A549 (cell line): ENCODE data around the gene PGGT1B. TPM values are rescaled to one million over a fixed set of nuclear protein-coding genes. Genes with fewer than 3 reads are reported as not detected.

ENCODE experiments used
- ATAC-seq, 2 experiments: fragments of 200-7000 bp in 1 of 2; fragments of >200 bp in 1 of 2; cut with Nextera tagmentation in 1 of 2; cut with Tn5 transposase in 1 of 2; 3 replicates each; pipeline versions ENCODE4 v1.8.0 to v1.9.1; 2018 to 2020; ENCODE audit warnings: mild to moderate bottlenecking in 1 of 2, moderate library complexity in 1 of 2
- CTCF ChIA-PET: fragments of 300-600 bp; sonication (Branson Sonifier 250); formaldehyde crosslinking; extraction: SDS; loops from one replicate; lab custom pipeline; 2021; ENCODE audit warnings: antibody characterized with exemption, inconsistent platforms; lab: Yijun Ruan, JAX
- POLR2A ChIA-PET: fragments of 350-600 bp; formaldehyde crosslinking; extraction: SDS; loops from one replicate; lab custom pipeline; 2021; ENCODE audit warnings: antibody characterized with exemption, inconsistent platforms; lab: Yijun Ruan, JAX
- DNase-seq, 2 experiments: peaks; one replicate each; pipeline versions ENCODE4 v3.0.0 to v3.0.0-alpha.2; 2011 to 2016; ENCODE audit warnings: low read depth in 1 of 2, low spot score in 1 of 2
- FAIRE-seq: peaks from 2 replicates; lab custom pipeline; 2011; peaks lifted over from hg19 to GRCh38; lab: Jason Lieb, UNC
- H3K27ac ChIP-seq, 2 experiments: fragments of >200 bp; sonication (Bioruptor Twin); formaldehyde crosslinking; 3 replicates each; pipeline ENCODE4 v1.5.1; 2016 to 2017
- H3K4me1 ChIP-seq: fragments of >200 bp; sonication (Bioruptor Twin); formaldehyde crosslinking; 3 replicates; pipeline ENCODE4 v1.6.1; 2016
- H3K4me2 ChIP-seq: fragments of >200 bp; sonication (Bioruptor Twin); formaldehyde crosslinking; 3 replicates; pipeline ENCODE4 v1.6.1; 2016
- H3K4me3 ChIP-seq: fragments of >200 bp; sonication (Bioruptor Twin); formaldehyde crosslinking; 3 replicates; pipeline ENCODE4 v1.5.1; 2016
- H3K9me3 ChIP-seq: fragments of >200 bp; sonication (Bioruptor Twin); formaldehyde crosslinking; 3 replicates; pipeline ENCODE4 v1.6.1; 2016
- ATOH8 ChIP-seq: fragments of 250-450 bp; sonication (Bioruptor Pico); IDR thresholded peaks from 2 replicates; pipeline ENCODE4 v1.5.0; 2020; ENCODE audit warnings: low read depth, mild to moderate bottlenecking, moderate library complexity
- BCL3 ChIP-seq: fragments of >200 bp; sonication (Bioruptor Twin); formaldehyde crosslinking; IDR thresholded peaks from 3 replicates; pipeline ENCODE4 v1.6.1; 2016
- E2F6 ChIP-seq: IDR thresholded peaks from 2 replicates; pipeline ENCODE4 v1.6.1; 2012; ENCODE audit warnings: low read depth, borderline replicate concordance
- EHF ChIP-seq: fragments of 250-450 bp; sonication (Bioruptor Pico); IDR thresholded peaks from 2 replicates; pipeline ENCODE4 v1.5.0; 2020; ENCODE audit warnings: mild to moderate bottlenecking
- EHMT2 ChIP-seq: fragments of 200-600 bp; sonication (generic); IDR thresholded peaks from 2 replicates; pipeline ENCODE4 v1.6.1; 2016; ENCODE audit warnings: antibody characterized with exemption, low read depth, mild to moderate bottlenecking, moderate library complexity
- ESRRA ChIP-seq: fragments of 150-350 bp; IDR thresholded peaks from 2 replicates; pipeline ENCODE4 v1.6.1; 2014; ENCODE audit warnings: mild to moderate bottlenecking, low read length, borderline replicate concordance
- FOXS1 ChIP-seq: fragments of 250-450 bp; sonication (Bioruptor Pico); IDR thresholded peaks from 2 replicates; pipeline ENCODE4 v1.5.0; 2020; ENCODE audit warnings: mild to moderate bottlenecking, moderate library complexity
- HDAC2 ChIP-seq: fragments of 200-600 bp; sonication (generic); IDR thresholded peaks from 2 replicates; pipeline ENCODE4 v1.6.1; 2016
- HMGXB4 ChIP-seq: fragments of 250-450 bp; sonication (Bioruptor Pico); IDR thresholded peaks from 2 replicates; pipeline ENCODE4 v1.5.0; 2021; ENCODE audit warnings: mild to moderate bottlenecking, moderate library complexity, borderline replicate concordance
- HOXA7 ChIP-seq: fragments of 250-450 bp; sonication (Bioruptor Pico); IDR thresholded peaks from 2 replicates; pipeline ENCODE4 v1.5.0; 2020; ENCODE audit warnings: mild to moderate bottlenecking, moderate library complexity
- HOXB13 ChIP-seq: fragments of 250-450 bp; sonication (Bioruptor Pico); IDR thresholded peaks from 2 replicates; pipeline ENCODE4 v1.5.0; 2020; ENCODE audit warnings: low read depth, mild to moderate bottlenecking, moderate library complexity
- HOXB5 ChIP-seq: fragments of 250-450 bp; sonication (Bioruptor Pico); IDR thresholded peaks from 2 replicates; pipeline ENCODE4 v1.5.0; 2020; ENCODE audit warnings: mild to moderate bottlenecking, moderate library complexity
- JUN ChIP-seq, 2 experiments: fragments of >200 bp; sonication (Bioruptor Twin); formaldehyde crosslinking; IDR thresholded peaks; 2 replicates in 1 of 2; 3 replicates in 1 of 2; pipeline ENCODE4 v1.6.1; 2016 to 2017
- KDM1A ChIP-seq: fragments of 200-600 bp; sonication (generic); IDR thresholded peaks from 2 replicates; pipeline ENCODE4 v1.6.1; 2016; ENCODE audit warnings: low read depth, mild to moderate bottlenecking
- KDM5A ChIP-seq: fragments of 200-600 bp; sonication (generic); IDR thresholded peaks from 2 replicates; pipeline ENCODE4 v1.6.1; 2016; ENCODE audit warnings: antibody characterized with exemption, mild to moderate bottlenecking
- MAFK ChIP-seq: fragments of 450-650 bp; IDR thresholded peaks from 2 replicates; pipeline ENCODE4 v1.6.1; 2014; ENCODE audit not compliant: partially characterized antibody
- MAX ChIP-seq: IDR thresholded peaks from 2 replicates; pipeline ENCODE4 v1.6.1; 2012
- MAZ ChIP-seq: fragments of 150-350 bp; IDR thresholded peaks from 2 replicates; pipeline ENCODE4 v1.6.1; 2014; ENCODE audit warnings: antibody characterized with exemption, low read depth, low read length, borderline replicate concordance
- MYC ChIP-seq: IDR thresholded peaks from 2 replicates; pipeline ENCODE4 v1.6.1; 2012; ENCODE audit warnings: mild to moderate bottlenecking, inconsistent platforms, low read length, improper control_type of control experiment, borderline replicate concordance
- PHF8 ChIP-seq: fragments of 200-600 bp; sonication (generic); IDR thresholded peaks from 2 replicates; pipeline ENCODE4 v1.6.1; 2016; ENCODE audit warnings: low read depth, mild to moderate bottlenecking, antibody characterized with exemption, moderate library complexity, borderline replicate concordance
- POLR2A ChIP-seq: IDR thresholded peaks from 2 replicates; pipeline ENCODE4 v1.6.1; 2012; ENCODE audit warnings: mild to moderate bottlenecking, low read length
- RCOR1 ChIP-seq: fragments of 150-350 bp; IDR thresholded peaks from 2 replicates; pipeline ENCODE4 v1.6.1; 2014; ENCODE audit warnings: antibody characterized with exemption, low read length, low read depth
- REST ChIP-seq: fragments of 200-600 bp; sonication (generic); IDR thresholded peaks from 2 replicates; pipeline ENCODE4 v1.6.1; 2016; ENCODE audit warnings: antibody characterized with exemption, mild to moderate bottlenecking, moderate library complexity
- TFCP2L1 ChIP-seq: fragments of 250-450 bp; sonication (Bioruptor Pico); IDR thresholded peaks from 2 replicates; pipeline ENCODE4 v1.5.0; 2021; ENCODE audit warnings: mild to moderate bottlenecking
- TP53 ChIP-seq: fragments of 250-450 bp; sonication (Bioruptor Pico); IDR thresholded peaks from 2 replicates; pipeline ENCODE4 v1.5.0; 2021; ENCODE audit warnings: mild to moderate bottlenecking, moderate library complexity
- ZC3H11A ChIP-seq: fragments of 450-650 bp; IDR thresholded peaks from 2 replicates; pipeline ENCODE4 v1.6.1; 2014; ENCODE audit warnings: antibody characterized with exemption, mild to moderate bottlenecking
- ZNF302 ChIP-seq: fragments of 250-450 bp; sonication (Bioruptor Pico); IDR thresholded peaks from 2 replicates; pipeline ENCODE4 v1.9.0; 2021; ENCODE audit warnings: inconsistent platforms, mild to moderate bottlenecking, moderate library complexity
- WGBS: methylation state at CpG from one replicate; pipeline ENCODE4 v1.1.6; 2017; ENCODE audit errors: missing lambda C conversion rate; 5-methylcytosine and 5-hydroxymethylcytosine counted together
- polyA minus RNA-seq: library from RNA; depleted of rRNA, polyadenylated mRNA; stranded (reverse); fragments of >200 nt; gene quantifications from 2 replicates; pipeline ENCODE4 v1.2.3, GENCODE V29; 2011; rRNA and poly(A)+ RNA removed
- polyA plus RNA-seq, 4 experiments: library from polyadenylated mRNA; depleted of rRNA in 3 of 4; stranded (reverse); fragments of >200 nt; fragmentation: RNase III in 1 of 4; extraction: RNeasy Plus Mini Kit Qiagen cat#74134 plus additional on column Dnase treatment in 1 of 4; gene quantifications; 2 replicates in 3 of 4; 3 replicates in 1 of 4; pipeline ENCODE4 v1.2.3, GENCODE V29; 2011 to 2017
- TF ChIP-seq, protein P1 (sequence below): fragments of >200 bp; sonication (Bioruptor Twin); formaldehyde crosslinking; IDR thresholded peaks from 2 replicates; pipeline ENCODE4 v1.6.1; 2016

The PGGT1B gene
- polyA plus RNA-seq (2011; rRNA removed) (6.7 and 9.5 TPM in 2 replicates), polyA plus RNA-seq (2017; fragmentation: RNase III; extraction: RNeasy Plus Mini Kit Qiagen cat#74134 plus additional on column Dnase treatment) (15.5 to 17.0 TPM (median 15.9 TPM) in 3 replicates), polyA minus RNA-seq (17.0 and 17.5 TPM in 2 replicates)
- polyA plus RNA-seq (2012; cell fraction: cytosol; rRNA removed): 0.82 and 0.96 TPM in 2 replicates
- 0.60 and 1.5 TPM in 2 replicates for polyA plus RNA-seq (2012; cell fraction: nucleus; rRNA removed)

DNA sequence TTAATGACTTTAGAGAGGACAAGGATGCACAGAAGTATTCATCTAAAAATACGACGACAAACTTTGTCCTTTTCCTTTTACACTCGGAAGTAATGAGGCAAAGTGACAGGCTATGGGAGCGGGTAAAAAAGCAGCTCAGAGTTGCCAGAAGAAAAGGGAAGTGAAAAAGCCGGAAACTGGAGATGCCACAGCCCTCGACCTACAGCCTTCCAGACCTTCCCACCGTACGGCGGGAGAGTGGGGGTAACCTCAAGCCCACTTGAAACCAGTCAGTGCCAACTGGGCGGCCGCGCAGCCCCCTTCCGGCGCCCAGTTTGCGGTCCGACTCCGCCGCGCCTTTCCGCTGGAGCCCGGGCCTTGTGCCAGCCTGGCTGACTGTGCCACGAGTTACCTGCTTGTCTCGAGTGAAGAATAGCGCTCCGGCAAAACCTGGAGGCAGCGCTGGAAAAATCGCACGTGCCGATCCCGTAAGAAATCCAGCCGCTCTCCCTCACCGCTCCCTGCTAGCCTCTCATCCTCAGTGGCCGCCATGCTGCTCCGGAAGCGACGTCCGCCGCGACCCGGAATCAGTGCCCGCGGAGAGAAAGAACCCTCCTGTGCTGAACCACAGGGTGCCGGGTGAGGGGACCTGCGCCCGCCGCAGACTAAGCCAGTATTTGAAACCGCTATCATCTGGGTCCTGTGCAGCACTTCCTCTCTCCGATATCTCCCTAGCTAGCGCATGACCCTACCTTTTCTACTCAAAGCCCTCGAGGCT, at the start of gene PGGT1B:
PGGT1B (minus strand) TSS at position 557 of the 757 bp plus-strand sequence; CDS start at position 531, 26 bp downstream.
- DNase-seq (peak; percentile 54 to 77), ATAC-seq (peak; percentile 99 to 100), FAIRE-seq (no peak)
- Histone ChIP-seq H3K4me2 (peak within 1 kb of the TSS; percentile 97), H3K9me3 (no peaks in the 10 kb centered on the region), H3K4me3 (peak within 1 kb of the TSS; percentile 76), H3K27ac (peak within 1 kb of the TSS; percentile 81 to 87), H3K4me1 (peaks cover 11% of the 10 kb centered on the region)
- CTCF ChIA-PET: interaction anchor here (1.0 to 1.4 kb wide), 2 partner anchors 12 to 47 kb away, joined by 4 to 6 read pairs; no protein-coding TSS in a partner anchor
- WGBS: under 1% methylated on average over 27 of the region's 50 CpGs
- TF ChIP-seq PHF8: peak; percentile 81
- peak; percentile 88 for TF ChIP-seq POLR2A
- no peak for TF ChIP-seq ZC3H11A
- peak; percentile 10; the same call in 1 of the 2 replicates for TF ChIP-seq HMGXB4 (CRISPR knock-in tag)
- no peak for TF ChIP-seq MAFK
- TF ChIP-seq, protein P1, sequence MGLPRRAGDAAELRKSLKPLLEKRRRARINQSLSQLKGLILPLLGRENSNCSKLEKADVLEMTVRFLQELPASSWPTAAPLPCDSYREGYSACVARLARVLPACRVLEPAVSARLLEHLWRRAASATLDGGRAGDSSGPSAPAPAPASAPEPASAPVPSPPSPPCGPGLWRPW: no peak
- TF ChIP-seq REST: 0 out of 2 replicates have a peak, but pooled peaks have one; percentile 16
- TF ChIP-seq HOXB5 (CRISPR knock-in tag): peak; percentile 86
- TF ChIP-seq JUN (IDR thresholded peaks at IDR 0.05): peak; percentile 64 to 86; a peak in 4 of 5 replicates
- TF ChIP-seq HOXB13: peak; percentile 84
- peak; percentile 86 for TF ChIP-seq KDM5A
- TF ChIP-seq BCL3: peak; percentile 50; the same call in 1 of the 3 replicates
- peak; percentile 54; the same call in 1 of the 2 replicates for TF ChIP-seq E2F6
- TF ChIP-seq MAX: peak; percentile 79
- peak; percentile 66; the same call in 1 of the 2 replicates for TF ChIP-seq FOXS1 (CRISPR knock-in tag)
- TF ChIP-seq MAZ: no peak
- TF ChIP-seq HOXA7 (CRISPR knock-in tag): peak; percentile 74; the same call in 1 of the 2 replicates
- TF ChIP-seq TFCP2L1 (CRISPR knock-in tag): 0 out of 2 replicates have a peak, but pooled peaks have one; percentile 31
- TF ChIP-seq ZNF302 (CRISPR knock-in tag): 0 out of 2 replicates have a peak, but pooled peaks have one; percentile 29
- TF ChIP-seq ESRRA: no peak
- no peak for TF ChIP-seq KDM1A
- peak; percentile 84; the same call in 1 of the 2 replicates for TF ChIP-seq ATOH8 (CRISPR knock-in tag)
- TF ChIP-seq TP53 (CRISPR knock-in tag): 0 out of 2 replicates have a peak, but pooled peaks have one; percentile 38
- 0 out of 2 replicates have a peak, but pooled peaks have one; percentile 33 for TF ChIP-seq MYC
- TF ChIP-seq HDAC2: 0 out of 2 replicates have a peak, but pooled peaks have one; percentile 26
- no peak for TF ChIP-seq RCOR1
- peak; percentile 59; the same call in 1 of the 2 replicates for TF ChIP-seq EHF (CRISPR knock-in tag)
- TF ChIP-seq EHMT2: peak; percentile 98
- POLR2A ChIA-PET: interaction anchor here (0.6 to 1.5 kb wide), 3 partner anchors 34 to 154 kb away, joined by 3 to 9 read pairs (median 7); partner anchors contain the start of genes CCDC112 and TRIM36
